HG02610 (cell line): ENCODE measurements around the gene SLC26A3.

ENCODE experiments used
- ATAC-seq: cut with Tn5 transposase; IDR thresholded peaks from one replicate; pipeline ENCODE4 v1.9.1; 2021; ENCODE audit warnings: mild to moderate bottlenecking, moderate library complexity; ENCODE audit not compliant: unreplicated experiment

SLC26A3 gene

DNA sequence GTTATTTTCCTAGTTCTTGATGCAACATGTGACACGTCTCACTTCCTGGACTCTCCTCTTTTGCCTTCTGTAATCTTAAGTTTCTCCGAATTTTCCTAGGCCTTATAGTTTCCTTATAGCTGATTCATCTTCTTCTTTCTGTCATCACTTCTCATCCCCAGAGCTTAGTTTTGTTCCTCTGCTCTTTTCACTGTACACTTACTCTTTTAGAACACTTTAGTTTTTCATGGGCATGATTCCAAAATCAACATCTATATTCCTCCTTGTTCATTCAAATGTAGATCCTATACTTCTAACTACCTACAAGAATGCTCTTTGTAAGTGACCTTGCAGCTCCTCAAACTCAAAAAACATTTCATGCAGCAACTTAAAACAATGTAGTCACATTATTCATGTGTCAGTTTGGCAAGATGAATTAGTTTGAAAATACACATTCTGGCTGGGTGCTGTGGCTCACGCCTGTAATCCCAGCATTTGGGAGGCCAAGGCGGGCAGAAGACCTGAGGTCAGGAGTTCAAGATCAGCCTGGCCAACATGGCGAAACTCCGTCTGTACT, 13.1 kb upstream of the SLC26A3 start:
- no peak for ATAC-seq

DNA sequence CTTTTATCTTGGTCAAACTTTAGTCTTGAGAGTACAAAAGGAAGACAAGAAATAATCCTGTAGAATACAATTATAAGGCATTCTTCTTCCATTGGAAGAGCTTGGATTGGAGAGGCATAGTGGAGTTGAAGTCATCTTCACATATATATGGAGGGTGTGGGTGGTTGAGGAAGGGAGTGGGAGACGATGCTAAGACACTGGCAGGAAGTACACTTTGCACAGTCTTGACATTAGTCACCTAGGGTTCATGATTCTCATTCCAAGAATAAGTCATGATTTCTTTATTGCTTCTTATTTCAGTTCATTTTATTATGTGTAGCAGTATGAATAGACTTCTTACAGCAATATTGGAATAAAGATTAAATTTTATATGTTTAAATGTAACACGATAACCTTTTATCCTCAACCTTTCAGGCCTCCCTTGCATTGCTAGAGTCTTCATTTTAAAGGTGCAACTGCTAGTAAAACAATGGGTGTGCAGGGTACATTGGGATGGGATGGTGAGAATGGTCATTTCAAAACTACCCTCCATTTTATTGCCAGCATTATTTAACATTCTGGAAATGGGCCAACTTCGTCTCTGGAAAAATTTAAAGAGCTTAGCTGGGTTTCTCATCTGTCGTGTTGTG, 12.3 kb upstream of the SLC26A3 start:
- no peak for ATAC-seq

DNA sequence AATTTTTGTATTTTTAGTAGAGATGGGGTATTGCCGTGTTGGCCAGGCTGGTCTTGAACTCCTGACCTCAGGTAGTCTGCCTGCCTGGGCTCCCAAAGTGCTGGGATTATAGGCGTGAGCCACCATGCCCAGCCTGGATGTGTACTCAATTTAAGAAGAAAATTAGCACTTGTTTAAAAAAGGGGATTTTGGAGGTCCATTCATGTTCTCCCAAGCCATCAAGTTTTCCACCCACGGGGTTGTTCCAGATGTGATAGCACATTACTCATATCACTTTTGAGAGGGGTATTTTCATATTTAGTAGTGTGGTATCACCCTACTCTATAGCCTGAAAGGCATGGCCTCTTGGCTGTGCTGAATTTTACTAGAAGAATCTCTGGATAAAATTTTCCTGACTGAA, 10.5 kb upstream of the SLC26A3 start:
- peak; percentile 55 for ATAC-seq

DNA sequence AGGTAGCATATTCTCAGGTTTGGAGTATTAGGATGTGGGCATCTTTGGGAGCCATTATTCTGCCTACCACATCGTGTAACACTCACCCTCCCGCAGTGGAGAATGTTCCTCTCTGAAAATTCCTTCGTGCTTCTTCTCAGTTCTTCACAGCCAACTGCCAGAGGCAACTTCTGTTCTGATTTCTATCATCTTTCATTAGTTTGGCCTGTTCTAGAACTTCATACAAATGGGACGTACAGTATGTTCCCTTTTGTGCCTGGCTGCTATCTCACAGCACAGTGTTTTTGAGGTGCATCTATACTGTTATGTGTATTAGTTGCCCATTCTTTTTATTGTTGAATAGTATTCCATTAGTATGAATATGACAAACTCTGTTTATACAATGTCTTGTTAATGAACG, 8.9 kb upstream of the SLC26A3 start:
- ATAC-seq: no peak

DNA sequence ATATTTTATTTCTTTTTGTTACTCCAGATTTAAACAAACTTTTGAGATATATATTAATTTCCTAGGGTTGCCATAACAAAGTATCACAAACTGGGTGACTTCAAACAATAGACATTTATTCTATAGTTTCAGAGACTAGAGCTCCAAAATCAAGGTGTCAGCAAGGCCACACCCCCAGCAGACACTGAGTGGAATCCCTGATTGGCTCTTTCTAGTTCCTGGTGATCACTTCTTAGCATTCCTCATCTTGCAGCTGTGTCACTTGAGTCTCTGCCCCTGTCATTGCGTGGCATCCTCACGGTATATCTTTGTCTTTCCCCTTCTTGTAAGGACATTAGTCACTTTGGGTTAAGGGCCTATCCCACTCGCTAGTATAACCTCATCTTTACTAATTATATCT, 7.6 kb upstream of the SLC26A3 start:
- ATAC-seq: no peak

DNA sequence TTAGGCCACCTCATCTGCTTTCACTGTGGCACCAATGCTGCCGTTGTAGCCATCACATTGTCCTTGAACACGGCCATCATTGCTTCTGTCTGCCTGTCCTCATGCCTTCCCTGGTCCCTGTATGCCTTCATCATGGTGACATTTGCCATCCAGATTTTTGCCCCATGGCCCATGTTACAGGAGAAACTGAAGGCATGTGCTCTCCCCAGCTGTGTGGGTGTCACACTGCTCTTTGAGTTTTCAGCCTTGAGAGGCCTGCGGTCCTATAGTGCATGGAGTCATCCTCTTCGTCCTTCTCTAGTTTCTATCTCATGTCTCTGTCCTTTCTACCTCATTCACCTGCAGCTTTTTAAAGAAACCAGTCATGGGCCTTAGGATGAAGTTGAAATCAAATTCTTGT, 6.2 kb upstream of the SLC26A3 start:
- no peak for ATAC-seq

DNA sequence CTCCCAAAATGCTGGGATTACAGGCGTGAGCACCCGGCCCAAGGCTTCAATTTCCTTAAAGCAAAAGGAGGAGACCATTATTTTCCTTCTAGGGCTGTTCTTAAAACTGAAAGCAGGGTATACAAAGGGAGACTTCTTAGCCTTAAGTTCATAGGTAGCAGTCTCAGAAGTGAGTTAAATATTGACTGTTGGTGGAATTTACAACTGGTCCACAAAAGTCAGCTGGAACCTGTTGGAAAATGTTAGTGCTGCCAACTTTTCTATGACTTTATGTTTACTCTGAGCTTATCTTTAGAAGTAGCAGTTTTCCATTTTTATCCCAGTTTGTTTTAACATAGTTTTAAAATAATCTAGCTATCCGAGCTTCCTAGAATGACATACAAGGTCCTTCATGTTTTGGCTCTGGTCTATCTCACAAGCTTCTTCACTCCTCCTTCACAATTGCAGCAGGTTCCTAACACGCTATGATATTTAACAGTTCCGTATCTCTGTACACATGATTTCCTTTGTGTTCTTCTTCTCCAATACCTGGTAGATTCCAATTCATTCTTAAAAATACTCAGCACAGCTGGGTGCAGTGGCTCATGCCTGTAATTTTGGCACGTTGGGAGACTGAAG, 3.3 kb downstream of the SLC26A3 start:
- ATAC-seq: no peak

DNA sequence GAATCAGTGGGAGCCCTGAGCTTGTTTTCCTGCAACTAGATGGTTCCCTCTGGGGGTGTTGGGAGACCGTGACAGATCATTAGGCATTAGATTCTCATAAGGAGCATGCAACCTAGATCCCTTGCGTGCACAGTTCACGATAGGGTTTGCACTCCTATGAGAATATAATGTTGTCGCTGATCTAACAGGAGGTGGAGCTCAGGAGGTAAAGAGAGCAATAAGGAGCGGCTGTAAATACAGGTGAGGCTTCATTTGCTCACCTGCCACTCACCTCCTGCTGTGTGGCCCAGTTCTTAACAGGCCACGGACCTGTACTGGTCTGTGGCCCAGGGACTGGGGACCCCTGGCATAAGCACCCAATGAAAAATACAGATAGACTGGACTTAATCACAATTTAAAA, 10.7 kb downstream of the SLC26A3 start:
- ATAC-seq: no peak

DNA sequence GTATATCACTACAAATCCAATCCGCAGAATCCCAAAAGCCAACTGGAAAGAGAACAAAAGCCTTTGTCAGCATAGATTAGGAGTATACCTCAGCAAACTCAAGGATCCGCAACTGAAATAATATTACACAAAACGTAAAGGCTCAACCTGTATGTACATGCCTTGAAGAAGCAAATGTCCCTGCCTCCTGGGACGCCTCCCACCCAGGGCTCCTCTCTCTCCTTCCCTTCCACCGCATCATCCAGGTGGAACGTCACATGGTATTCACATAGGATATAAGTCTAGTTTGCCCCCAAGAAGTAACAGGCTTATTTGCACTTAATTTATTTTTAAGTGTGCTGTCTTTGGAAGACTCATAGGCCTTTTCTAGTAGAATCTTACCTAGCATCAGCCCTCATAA, 13.4 kb downstream of the SLC26A3 start:
- no peak for ATAC-seq

DNA sequence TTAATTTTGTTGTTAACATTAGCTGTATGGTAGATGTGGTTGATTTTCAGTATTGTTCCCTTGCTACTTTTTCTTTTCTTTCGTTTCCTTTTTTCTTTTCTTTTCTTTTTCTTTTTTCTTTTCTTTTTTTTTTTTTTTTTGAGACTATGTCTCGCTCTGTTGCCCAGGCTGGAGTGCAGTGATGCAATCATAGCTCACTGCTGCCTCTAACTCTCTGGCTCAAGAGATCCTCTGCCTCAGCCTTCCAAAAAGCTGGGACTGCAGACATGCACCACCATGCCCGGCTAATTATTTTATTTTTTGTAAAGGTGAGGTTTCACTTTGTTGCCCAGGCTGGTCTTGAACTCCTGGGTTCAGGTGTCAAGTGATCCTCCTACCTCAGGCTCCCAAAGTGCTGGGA, 14.4 kb downstream of the SLC26A3 start:
- no peak for ATAC-seq

DNA sequence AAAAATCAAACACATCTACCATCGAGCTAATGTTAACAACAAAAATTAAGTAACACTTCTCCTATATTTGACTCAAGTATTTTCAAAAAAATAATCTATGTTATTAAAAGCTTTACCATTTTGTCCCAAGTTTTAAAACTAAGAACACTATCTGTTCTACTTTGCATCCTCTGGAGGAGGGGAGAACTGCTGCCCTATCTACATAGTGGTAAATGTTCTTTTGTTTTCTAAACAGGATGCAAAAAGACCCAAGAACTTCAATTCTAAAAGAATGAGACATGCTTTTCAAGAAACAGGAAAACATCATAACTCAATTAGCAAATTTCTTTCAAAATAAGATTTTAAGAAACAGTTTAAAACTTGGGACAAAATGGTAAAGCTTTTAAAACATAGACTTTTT, 14.8 kb downstream of the SLC26A3 start:
- no peak for ATAC-seq

DNA sequence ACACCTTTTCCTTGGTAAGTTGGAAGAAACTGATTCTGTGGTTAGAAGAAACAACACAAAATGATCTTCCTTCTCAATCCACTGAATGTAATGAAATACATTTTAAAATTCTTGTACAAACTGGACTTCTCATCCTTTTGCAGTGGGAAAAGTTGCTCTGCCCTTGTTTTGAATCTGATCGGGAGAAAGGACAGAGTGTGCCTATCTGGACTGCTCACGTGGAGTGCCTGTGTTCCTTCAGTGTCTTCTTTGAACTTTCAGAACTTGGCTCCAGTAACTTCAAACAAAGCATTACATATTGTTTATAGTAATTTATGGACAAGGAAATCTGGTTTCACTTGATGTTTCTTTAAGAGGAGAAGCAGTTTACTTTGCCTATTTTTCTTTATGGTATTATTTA, 17.1 kb downstream of the SLC26A3 start:
- no peak for ATAC-seq

DNA sequence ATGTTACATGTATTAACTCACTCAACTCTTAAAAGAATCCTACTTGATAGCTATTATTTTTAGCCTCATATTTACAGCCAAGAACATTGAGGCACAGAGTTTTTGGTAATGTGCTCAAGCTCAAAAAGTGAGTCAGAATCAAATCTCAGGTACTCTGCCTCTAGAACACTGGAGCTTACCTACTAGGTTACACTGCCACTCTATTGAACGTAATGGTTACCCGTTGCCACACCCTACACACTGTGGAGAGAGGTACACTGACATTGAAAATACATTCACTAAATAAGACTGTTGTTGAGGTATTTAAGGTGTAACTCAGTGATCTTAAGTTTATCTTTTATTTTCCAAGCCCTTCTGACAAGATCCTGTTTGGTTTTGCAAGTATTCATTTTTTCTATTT, 17.9 kb downstream of the SLC26A3 start:
- no peak for ATAC-seq

DNA sequence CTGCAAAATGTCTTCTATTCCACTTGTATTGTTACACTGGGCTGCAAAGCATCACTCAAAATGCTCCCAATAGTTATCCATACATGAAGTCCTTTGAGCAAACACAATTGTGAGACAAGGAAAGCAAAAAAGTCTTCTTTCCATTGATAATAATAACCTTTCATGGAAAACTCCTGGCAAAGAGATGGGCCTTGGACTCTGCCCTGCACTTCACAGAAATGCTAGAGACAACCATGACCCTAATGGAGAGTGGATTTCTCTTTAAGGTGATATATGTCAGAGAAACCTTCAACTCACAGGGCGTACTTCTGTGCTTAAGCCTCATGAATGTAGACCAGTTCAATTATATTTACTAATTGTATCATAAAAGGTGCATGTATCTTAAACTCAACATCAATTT, 19.4 kb downstream of the SLC26A3 start:
- ATAC-seq: no peak

DNA sequence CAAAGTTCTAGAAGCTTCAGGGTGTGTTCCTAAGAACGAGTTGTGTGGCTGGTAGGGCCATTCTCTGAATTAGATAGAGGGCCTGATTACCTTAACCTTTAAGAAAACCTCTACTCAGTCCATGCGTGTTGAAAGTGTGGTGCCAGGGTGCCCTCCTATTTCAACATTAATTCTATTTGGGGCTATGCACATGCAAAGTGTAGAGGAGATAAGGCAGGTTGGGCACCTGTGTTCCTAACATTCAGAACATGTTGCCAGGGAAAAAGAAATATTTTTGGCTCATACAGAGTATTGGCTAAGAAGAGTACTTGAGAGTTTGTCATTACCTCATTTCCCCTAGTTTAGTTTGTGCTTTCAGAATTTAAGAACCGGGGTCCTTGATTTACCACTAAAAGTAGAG, 20.6 kb downstream of the SLC26A3 start:
- ATAC-seq: no peak

DNA sequence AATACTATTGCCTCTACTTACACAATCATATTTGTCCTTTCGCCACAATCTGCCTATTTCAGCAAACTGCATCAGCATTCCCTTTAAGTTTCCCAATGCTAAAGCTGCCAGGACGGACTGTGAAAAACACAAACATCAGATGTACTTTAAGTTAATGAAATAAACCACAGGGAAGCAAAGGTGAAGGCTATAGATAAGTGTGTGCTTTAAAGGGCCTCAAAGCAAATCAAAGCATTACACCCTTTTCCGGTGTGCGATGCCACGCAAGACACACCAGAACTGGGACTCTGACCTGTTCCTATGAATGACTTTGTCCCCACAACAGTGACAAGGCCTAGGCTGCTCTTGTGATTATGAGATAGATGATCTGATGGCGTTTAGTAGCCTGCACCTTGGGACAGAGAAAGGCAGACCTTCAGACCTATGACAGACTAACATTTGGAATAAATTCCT, 23.4 kb downstream of the SLC26A3 start:
- ATAC-seq: no peak

DNA sequence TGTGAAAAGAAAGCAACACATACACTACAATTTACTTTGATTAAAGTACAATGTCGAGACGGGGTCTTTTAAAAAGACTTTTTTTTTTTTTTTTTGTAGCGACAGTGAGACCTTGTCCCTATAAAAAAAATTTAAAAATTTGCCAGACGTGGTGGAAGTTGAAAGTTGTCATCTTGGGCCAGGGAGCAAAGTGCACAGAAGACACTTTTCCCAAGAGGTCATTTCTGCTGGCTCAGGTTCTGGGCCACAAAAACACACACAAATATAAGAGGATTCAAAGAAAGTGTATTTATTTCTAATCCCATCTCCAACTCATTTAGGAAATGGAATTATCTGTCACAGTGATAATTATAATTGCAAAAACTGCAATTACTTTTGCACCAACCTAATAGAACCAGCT, 24.7 kb downstream of the SLC26A3 start:
- no peak for ATAC-seq

DNA sequence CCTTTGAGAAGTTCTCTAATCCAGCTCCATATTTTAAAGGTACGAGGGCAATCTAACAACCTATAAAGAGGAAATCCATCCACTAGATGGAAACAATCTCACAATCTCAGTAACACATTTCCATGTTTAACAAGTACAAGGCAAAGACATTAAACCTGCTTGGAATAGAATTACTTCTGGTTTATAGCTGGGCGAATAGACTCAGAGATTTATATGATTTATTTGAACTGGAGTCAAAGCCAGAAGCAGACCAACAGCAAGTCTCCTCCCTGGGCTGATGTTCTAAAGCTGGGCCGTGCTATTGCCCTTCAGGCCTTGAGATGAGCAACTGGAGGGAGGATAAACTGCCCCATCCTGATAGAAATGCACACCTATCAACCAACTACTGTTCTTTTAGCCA, 25.3 kb downstream of the SLC26A3 start:
- no peak for ATAC-seq

DNA sequence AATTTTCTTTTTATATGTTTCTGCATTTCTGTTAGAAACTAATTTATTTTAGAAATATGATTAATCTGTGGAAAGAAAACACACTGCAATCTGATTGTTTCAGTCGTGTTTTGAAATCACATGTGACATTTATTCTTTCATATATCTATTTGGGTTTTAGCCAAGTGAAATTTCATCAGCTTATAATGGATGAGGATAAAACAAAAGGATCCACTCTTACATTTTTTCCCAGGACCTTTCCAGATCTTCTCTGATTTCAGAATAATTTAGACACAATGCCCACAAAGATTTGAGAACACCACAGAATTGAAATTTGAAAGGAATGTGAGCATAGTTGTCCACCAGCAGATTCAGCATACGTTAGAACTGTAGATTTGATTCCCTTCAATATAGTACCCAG, 30.0 kb downstream of the SLC26A3 start:
- ATAC-seq: no peak

DNA sequence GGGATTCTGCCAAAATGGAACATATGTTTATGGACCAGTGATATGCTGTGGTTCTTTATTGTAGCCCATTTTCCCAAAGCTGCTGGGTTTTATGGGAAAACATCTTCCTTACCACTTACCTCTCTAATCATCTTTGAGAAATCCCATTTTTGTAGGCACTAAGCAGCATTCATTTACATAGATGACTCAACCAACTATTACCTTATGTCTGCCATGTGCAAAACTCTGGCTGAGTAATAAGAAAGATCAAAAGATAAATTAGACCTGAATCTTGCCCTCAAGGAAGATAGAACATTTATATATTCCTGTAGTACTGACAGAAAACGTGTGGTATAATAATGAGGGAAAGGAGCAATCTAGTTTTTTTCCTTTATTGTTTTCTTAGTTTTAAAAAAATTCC, 34.8 kb downstream of the SLC26A3 start:
- ATAC-seq: no peak

DNA sequence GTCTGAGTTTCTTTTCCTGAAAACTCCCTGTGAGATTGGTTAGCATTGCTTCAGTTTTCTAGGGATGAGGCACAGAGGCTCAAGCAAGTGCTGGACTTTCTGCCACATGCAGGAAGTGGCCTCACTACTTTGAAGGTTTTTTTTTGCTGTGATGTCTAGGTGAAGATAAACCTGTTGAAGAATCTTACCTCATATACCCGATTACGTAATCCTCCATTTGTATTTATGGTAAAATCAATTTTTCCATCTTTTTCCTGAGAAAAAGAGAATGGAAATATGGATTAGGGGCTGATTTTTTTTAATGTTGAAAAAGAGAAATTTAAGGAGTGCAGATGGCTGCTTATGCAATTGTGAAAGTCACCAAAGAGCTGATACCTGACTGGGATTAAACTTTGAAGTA, 35.6 kb downstream of the SLC26A3 start:
- no peak for ATAC-seq

DNA sequence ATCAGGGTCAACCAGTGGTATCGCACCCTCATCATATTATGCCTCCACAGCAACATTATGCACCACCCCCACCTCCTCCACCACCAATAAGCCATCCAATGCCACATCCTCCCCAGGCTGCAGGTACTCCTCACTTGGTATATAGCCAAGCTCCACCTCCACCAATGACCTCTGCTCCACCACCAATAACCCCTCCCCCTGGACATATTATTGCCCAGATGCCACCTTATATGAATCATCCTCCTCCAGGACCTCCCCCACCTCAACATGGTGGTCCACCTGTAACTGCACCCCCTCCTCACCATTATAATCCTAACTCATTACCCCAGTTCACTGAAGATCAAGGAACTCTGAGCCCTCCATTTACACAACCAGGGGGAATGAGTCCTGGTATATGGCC, 44.4 kb downstream of the SLC26A3 start:
- ATAC-seq: no peak

DNA sequence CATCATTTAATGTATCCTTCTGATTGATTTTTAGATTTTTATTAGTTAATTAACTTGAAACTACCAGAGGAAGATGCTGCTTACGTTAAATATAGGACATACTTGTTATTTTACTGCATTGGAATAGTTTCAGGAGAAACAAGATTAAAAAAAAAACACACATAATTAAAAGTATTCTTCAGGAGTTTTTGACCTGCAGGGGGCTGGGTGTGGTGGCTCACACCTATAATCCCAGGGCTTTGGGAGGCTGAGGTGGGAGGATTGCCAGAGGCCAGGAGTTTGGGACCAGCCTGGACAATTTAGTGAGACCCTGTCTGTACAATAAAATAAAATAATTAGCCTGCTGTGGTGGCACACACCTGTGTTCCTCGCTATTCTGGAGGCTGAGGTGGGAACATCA, 48.4 kb downstream of the SLC26A3 start:
- no peak for ATAC-seq
